Measurements from ENCODE around the gene ANAPC10.

- no peak for TF ChIP-seq CTCF (IDR thresholded peaks at IDR 0.05)
- no peak for TF ChIP-seq POLR2A (IDR thresholded peaks at IDR 0.05)
Measured at GRCh38 chr4:144948421-144948820, 149.6 kb downstream of the ANAPC10 start.
